ENCODE data around the gene TLDC2.
"Not testable (repeated sequence)": the region's sequence is repeated elsewhere in the genome, so short reads cannot be mapped to it uniquely, and the experiment has no call there.

Gene TLDC2

GRCh38 chr20:36932476-36933426 is 56.8 kb downstream of the TLDC2 start:
- peak; percentile 15 to 78 for DNase-seq (ENCODE audit: low read depth in 2 of 2)
- no peak overlapping the region for H3K4me3 ChIP-seq (replicated peaks in 1 of 2; ENCODE audit: low read depth in 2 of 2, low read length in 2 of 2)
- TF ChIP-seq CTCF (IDR thresholded peaks at IDR 0.05; ENCODE audit: low read depth, low read length): no peak

GRCh38 chr20:36933571-36933970 is 57.6 kb downstream of the TLDC2 start:
- H3K4me3 ChIP-seq (replicated peaks in 1 of 2; ENCODE audit: low read depth in 2 of 2, low read length in 2 of 2); DNase-seq (ENCODE audit: low read depth in 2 of 2): not testable (repeated sequence)

GRCh38 chr20:36936341-36936740 is 60.4 kb downstream of the TLDC2 start:
- TF ChIP-seq CTCF (IDR thresholded peaks at IDR 0.05; ENCODE audit: low read depth, low read length): no peak
- no peak for DNase-seq (ENCODE audit: low read depth in 2 of 2)
- no peak overlapping the region for H3K4me3 ChIP-seq (replicated peaks in 1 of 2; ENCODE audit: low read depth in 2 of 2, low read length in 2 of 2)

- not testable (repeated sequence) for H3K4me3 ChIP-seq (replicated peaks in 1 of 2; ENCODE audit: low read depth in 2 of 2, low read length in 2 of 2)
- DNase-seq (ENCODE audit: low read depth in 2 of 2): peak in 1 of 2 donors; percentile 28
Observed at GRCh38 chr20:36936761-36937401, 60.9 kb downstream of the TLDC2 start.

GRCh38 chr20:36937402-36937770 is 61.4 kb downstream of the TLDC2 start:
- no peak for DNase-seq (ENCODE audit: low read depth in 2 of 2)

GRCh38 chr20:36941401-36941835 is 65.5 kb downstream of the TLDC2 start:
- TF ChIP-seq CTCF (IDR thresholded peaks at IDR 0.05; ENCODE audit: low read depth, low read length): no peak
- no peak overlapping the region for H3K4me3 ChIP-seq (replicated peaks in 1 of 2; ENCODE audit: low read depth in 2 of 2, low read length in 2 of 2)
- peak in 1 of 2 donors; percentile 63 for DNase-seq (ENCODE audit: low read depth in 2 of 2)

More at GRCh38 chr20:36937402-36937770, 61.4 kb downstream of the TLDC2 start:
- TF ChIP-seq CTCF (IDR thresholded peaks at IDR 0.05; ENCODE audit: low read depth, low read length): no peak
- no peak overlapping the region for H3K4me3 ChIP-seq (replicated peaks in 1 of 2; ENCODE audit: low read depth in 2 of 2, low read length in 2 of 2)

Measured in cardiac fibroblast (primary cell).